ENCODE results near the gene AGAP1.

DNA sequence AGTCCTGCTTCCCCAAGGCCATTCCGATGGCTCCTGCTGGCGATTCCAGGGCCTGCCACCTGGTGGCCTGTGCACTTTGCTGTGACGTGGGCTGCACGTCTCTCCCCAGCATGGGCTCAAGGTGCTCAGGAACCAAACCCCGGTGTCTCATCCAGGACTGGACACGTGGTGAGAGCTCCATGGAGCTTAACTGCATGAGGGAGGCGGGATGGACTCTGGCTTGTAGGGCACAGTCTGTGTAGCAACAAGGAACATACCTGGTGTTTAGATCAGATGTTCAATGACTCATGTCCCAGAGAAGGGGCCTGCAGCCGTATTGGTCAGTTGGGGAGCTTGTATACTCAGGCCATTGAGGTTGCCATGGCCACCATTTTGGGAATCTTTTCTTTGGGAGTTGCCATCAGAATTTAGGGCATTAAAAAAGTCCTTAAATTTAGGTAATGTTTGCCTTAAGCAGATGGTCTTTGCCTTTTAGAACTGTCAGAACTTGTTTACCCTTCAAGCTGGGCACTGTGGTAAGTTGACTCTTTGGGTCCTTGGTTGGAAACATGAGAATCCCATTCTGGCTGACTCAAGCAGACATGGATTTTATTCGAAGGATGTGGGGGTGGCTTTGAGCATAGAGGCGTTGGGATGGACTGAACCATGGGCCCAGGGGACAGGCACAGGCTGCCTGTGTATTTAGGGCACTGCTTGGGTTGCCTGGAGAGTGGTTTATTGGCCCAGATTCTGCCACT lies 21.0 kb downstream of the AGAP1 start:
- no peak for TF ChIP-seq POLR2A (IDR thresholded peaks at IDR 0.05)
- peak; percentile 17 to 50 (median 38) for TF ChIP-seq CTCF (IDR thresholded peaks at IDR 0.05)

Measured in right lobe of liver (tissue), 4 donors.